IMR-90 (cell line): ENCODE measurements around the gene NUPR1. TPM values are rescaled to one million over a fixed set of nuclear protein-coding genes. Genes with fewer than 3 reads are reported as not detected.

Experiments used
- ATAC-seq: fragments of 200-7000 bp; cut with Tn5 transposase; 2 replicates; pipeline ENCODE4 v1.9.1; 2020; ENCODE audit warnings: low read depth, mild to moderate bottlenecking, moderate library complexity
- BruUV-seq: library from RNA; stranded (reverse); fragments of 400-500 nt; replicated peaks from 2 replicates; lab custom pipeline; 2021; lab: Mats Ljungman, UMichigan
- CTCF ChIA-PET: fragments of 300-600 bp; formaldehyde crosslinking; extraction: SDS; loops from one replicate; lab custom pipeline; 2021; ENCODE audit warnings: antibody characterized with exemption; lab: Yijun Ruan, JAX
- POLR2A ChIA-PET: fragments of 300-600 bp; sonication (Branson Sonifier 250); formaldehyde crosslinking; loops from one replicate; lab custom pipeline; 2022; ENCODE audit warnings: antibody characterized with exemption; ENCODE audit not compliant: unreplicated experiment; lab: Charles Lee
- DNase-seq: peaks from one replicate; pipeline ENCODE4 v3.0.0; 2013
- H2AFZ ChIP-seq: replicated peaks from 2 replicates; pipeline ENCODE3; 2013; ENCODE audit warnings: low read length, mild to moderate bottlenecking; ENCODE audit not compliant: poor library complexity
- H2AK5ac ChIP-seq: 2 replicates; pipeline ENCODE4 v1.6.1; 2013; ENCODE audit warnings: low read depth, low read length, inconsistent platforms
- H2AK9ac ChIP-seq: replicated peaks from 2 replicates; pipeline ENCODE3; 2013; ENCODE audit warnings: mild to moderate bottlenecking, low read depth, low read length, moderate library complexity; ENCODE audit not compliant: poor library complexity
- H2BK120ac ChIP-seq: 2 replicates; pipeline ENCODE4 v1.6.1; 2013; ENCODE audit warnings: low read depth, low read length, inconsistent platforms
- H2BK15ac ChIP-seq: 3 replicates; pipeline ENCODE4 v1.6.1; 2013; ENCODE audit warnings: low read depth, low read length, inconsistent platforms
- H2BK20ac ChIP-seq: 2 replicates; pipeline ENCODE4 v1.6.1; 2013; ENCODE audit warnings: low read depth, mild to moderate bottlenecking, inconsistent platforms, low read length, moderate library complexity
- H2BK5ac ChIP-seq: 2 replicates; pipeline ENCODE4 v1.6.1; 2013; ENCODE audit warnings: mild to moderate bottlenecking, low read depth, low read length, inconsistent platforms; ENCODE audit not compliant: poor library complexity, severe bottlenecking
- H3K14ac ChIP-seq: replicated peaks from 2 replicates; pipeline ENCODE4 v1.6.1; 2013; ENCODE audit warnings: low read depth, low read length, inconsistent platforms
- H3K18ac ChIP-seq: 2 replicates; pipeline ENCODE4 v1.6.1; 2013; ENCODE audit warnings: low read depth, low read length, control low read depth
- H3K23ac ChIP-seq: 2 replicates; pipeline ENCODE4 v1.6.1; 2013; ENCODE audit warnings: low read depth, low read length, inconsistent platforms
- H3K27ac ChIP-seq: 2 replicates; pipeline ENCODE4 v1.5.1; 2013; ENCODE audit warnings: mild to moderate bottlenecking, control low read depth, low read length; ENCODE audit not compliant: insufficient read depth
- H3K27me3 ChIP-seq: 2 replicates; pipeline ENCODE4 v1.6.1; 2013; ENCODE audit warnings: low read length; ENCODE audit not compliant: control insufficient read depth, insufficient read depth
- H3K36me3 ChIP-seq: 2 replicates; pipeline ENCODE4 v1.6.1; 2013; ENCODE audit warnings: low read length, mixed read lengths; ENCODE audit not compliant: control insufficient read depth, insufficient read depth
- H3K4ac ChIP-seq: 2 replicates; pipeline ENCODE4 v1.6.1; 2013; ENCODE audit warnings: low read depth, low read length, inconsistent platforms
- H3K4me1 ChIP-seq: 2 replicates; pipeline ENCODE4 v1.6.1; 2013; ENCODE audit warnings: low read length, mixed read lengths; ENCODE audit not compliant: control insufficient read depth, insufficient read depth
- H3K4me2 ChIP-seq: 2 replicates; pipeline ENCODE4 v1.6.1; 2013; ENCODE audit warnings: low read depth, mild to moderate bottlenecking, control low read depth, low read length, moderate library complexity
- H3K4me3 ChIP-seq: 2 replicates; pipeline ENCODE4 v1.5.1; 2013; ENCODE audit warnings: low read depth, mild to moderate bottlenecking, control low read depth, low read length, moderate library complexity; ENCODE audit not compliant: insufficient read depth
- H3K56ac ChIP-seq: 2 replicates; pipeline ENCODE4 v1.6.1; 2013; ENCODE audit warnings: low read length, inconsistent platforms; ENCODE audit not compliant: insufficient read depth; ENCODE audit errors: extremely low read depth
- H3K79me1 ChIP-seq, 2 experiments: 2 replicates each; pipeline ENCODE4 v1.6.1; 2013; ENCODE audit warnings: low read length in 2 of 2, inconsistent platforms in 1 of 2, low read depth in 1 of 2
- H3K9ac ChIP-seq: 2 replicates; pipeline ENCODE4 v1.6.1; 2013; ENCODE audit warnings: low read depth, low read length, control low read depth
- H3K9me1 ChIP-seq: 2 replicates; pipeline ENCODE4 v1.6.1; 2013; ENCODE audit warnings: low read length, inconsistent platforms; ENCODE audit not compliant: insufficient read depth
- H3K9me3 ChIP-seq: 2 replicates; pipeline ENCODE4 v1.6.1; 2013; ENCODE audit warnings: low read length; ENCODE audit not compliant: control insufficient read depth, insufficient read depth
- H4K20me1 ChIP-seq: 2 replicates; pipeline ENCODE4 v1.6.1; 2013; ENCODE audit warnings: low read length, inconsistent platforms; ENCODE audit not compliant: insufficient read depth
- H4K5ac ChIP-seq: 2 replicates; pipeline ENCODE4 v1.6.1; 2013; ENCODE audit warnings: mild to moderate bottlenecking, low read depth, low read length, control low read depth
- H4K8ac ChIP-seq, 2 experiments: 2 replicates each; pipeline ENCODE4 v1.6.1; 2013; ENCODE audit warnings: low read depth in 2 of 2, low read length in 2 of 2, control low read depth in 1 of 2, inconsistent platforms in 1 of 2
- H4K91ac ChIP-seq: 2 replicates; pipeline ENCODE4 v1.6.1; 2013; ENCODE audit warnings: low read depth, low read length, inconsistent platforms; ENCODE audit not compliant: insufficient read depth
- BHLHE40 ChIP-seq: fragments of 150-350 bp; IDR thresholded peaks from 2 replicates; pipeline ENCODE4 v1.6.1; 2016; ENCODE audit warnings: mild to moderate bottlenecking, low read depth, low read length
- CEBPB ChIP-seq: IDR thresholded peaks from 2 replicates; pipeline ENCODE4 v1.6.1; 2012; ENCODE audit warnings: low read depth, low read length, improper control_type of control experiment
- CHD1 ChIP-seq: IDR thresholded peaks from 2 replicates; pipeline ENCODE4 v1.6.1; 2012; ENCODE audit warnings: low read depth, low read length, improper control_type of control experiment
- CTCF ChIP-seq: conservative IDR thresholded peaks from 2 replicates; pipeline ENCODE4 v1.5.1; 2012; ENCODE audit warnings: mild to moderate bottlenecking, low read depth, low read length, improper control_type of control experiment
- ELK1 ChIP-seq: fragments of 150-350 bp; IDR thresholded peaks from 2 replicates; pipeline ENCODE4 v1.6.1; 2016; ENCODE audit warnings: low read depth, mild to moderate bottlenecking, low read length, moderate library complexity, borderline replicate concordance
- FOS ChIP-seq: fragments of 150-350 bp; IDR thresholded peaks from 2 replicates; pipeline ENCODE4 v1.6.1; 2016; ENCODE audit warnings: low read depth, low read length
- MAFK ChIP-seq: IDR thresholded peaks from 2 replicates; pipeline ENCODE4 v1.6.1; 2012; ENCODE audit warnings: low read depth, low read length, improper control_type of control experiment
- MAZ ChIP-seq: IDR thresholded peaks from 2 replicates; pipeline ENCODE4 v1.6.1; 2012; ENCODE audit warnings: low read depth, mild to moderate bottlenecking, low read length, improper control_type of control experiment, moderate library complexity, borderline replicate concordance
- NFE2L2 ChIP-seq: fragments of 150-350 bp; IDR thresholded peaks from 2 replicates; pipeline ENCODE4 v1.6.1; 2016; ENCODE audit warnings: low read depth, mild to moderate bottlenecking, low read length
- POLR2A ChIP-seq: IDR thresholded peaks from 2 replicates; pipeline ENCODE4 v1.6.1; 2012; ENCODE audit warnings: mild to moderate bottlenecking, low read depth, low read length
- RAD21 ChIP-seq: IDR thresholded peaks from 2 replicates; pipeline ENCODE4 v1.6.1; 2012; ENCODE audit warnings: low read length, improper control_type of control experiment
- RCOR1 ChIP-seq: IDR thresholded peaks from 2 replicates; pipeline ENCODE4 v1.6.1; 2012; ENCODE audit warnings: mild to moderate bottlenecking, low read length, improper control_type of control experiment; ENCODE audit not compliant: insufficient replicate concordance
- RFX5 ChIP-seq: IDR thresholded peaks from 2 replicates; pipeline ENCODE4 v1.8.0; 2012; ENCODE audit warnings: low read depth, mild to moderate bottlenecking, low read length, moderate library complexity
- SMC3 ChIP-seq: fragments of 150-350 bp; IDR thresholded peaks from 2 replicates; pipeline ENCODE4 v1.6.1; 2016; ENCODE audit warnings: low read depth, mild to moderate bottlenecking, antibody characterized with exemption, low read length, moderate library complexity
- USF2 ChIP-seq: fragments of 150-350 bp; IDR thresholded peaks from 2 replicates; pipeline ENCODE4 v1.6.1; 2017; ENCODE audit warnings: mild to moderate bottlenecking, antibody characterized with exemption, low read length, low read depth
- WGBS, 2 experiments: methylation state at CpG; one replicate each; pipeline versions ENCODE4 v1.1.5 to v1.1.7; 2013; ENCODE audit warnings: missing lambda C conversion rate in 2 of 2; ENCODE audit not compliant: insufficient read length in 1 of 2; ENCODE audit errors: extremely low coverage in 2 of 2; 5-methylcytosine and 5-hydroxymethylcytosine counted together
- dilution Hi-C: fragments of 300-500 bp; cut with HindIII; formaldehyde crosslinking; loops from one replicate; pipeline ENCODE4 v1.14.3; 2018; ENCODE audit warnings: low sequenced_read_pairs; ENCODE audit not compliant: unreplicated experiment
- in situ Hi-C: fragments of 300-500 bp; cut with MboI; formaldehyde crosslinking; loops from 3 replicates; pipeline ENCODE4 v1.14.3; 2019; ENCODE audit warnings: low sequenced_read_pairs, inconsistent platforms, mixed read lengths
- intact Hi-C: fragments of 100-400 bp; cut with micrococcal nuclease; formaldehyde crosslinking; loops from 2 replicates; pipeline ENCODE4 v1.10.0; 2022
- polyA plus RNA-seq, 3 experiments: library from polyadenylated mRNA; depleted of rRNA; stranded (reverse); fragments of >200 nt; gene quantifications; 2 replicates each; pipeline ENCODE4 v1.2.3, GENCODE V29; 2012; ENCODE audit warnings: low replicate concordance in 1 of 3
- total RNA-seq: library from RNA; depleted of rRNA; stranded (reverse); fragments of >200 nt; gene quantifications from 2 replicates; pipeline ENCODE4 v1.2.3, GENCODE V29; 2012

The NUPR1 gene
- total and polyA plus RNA-seq, 2 of the 4 experiments (the other 2 are of a cell fraction), result 10.2 to 27.9 TPM

GRCh38 chr16:28492511-28492910 is 46.3 kb downstream of the NUPR1 start:
- Histone ChIP-seq H2BK5ac (peak overlapping the region; percentile 100), H2BK120ac (peak overlapping the region; percentile 49; the same call in 1 of the 2 replicates), H2BK15ac (peak overlapping the region; percentile 91; the same call in 1 of the 3 replicates), H3K14ac (peak overlapping the region; percentile 83), H4K5ac (peak overlapping the region; percentile 97), H2AK9ac (no peak overlapping the region), H2AFZ (no peak overlapping the region), H3K4me3 (peak overlapping the region; percentile 97; the same call in 1 of the 2 replicates), H4K8ac (peak overlapping the region; percentile 92 to 99), H2BK20ac (no peak overlapping the region), H3K36me3 (peaks cover 10% of the 10 kb centered on the region), H3K9me1 (no peaks in the 10 kb centered on the region), H3K4me1 (no peaks in the 10 kb centered on the region), H3K4ac (peak overlapping the region; percentile 100; the same call in 1 of the 2 replicates), H3K79me1 (peaks cover 0 to 13% of the 10 kb centered on the region in 2 experiments; a peak in 3 of 4 replicates), H3K27me3 (peaks cover 3% of the 10 kb centered on the region; the same call in 1 of the 2 replicates), H4K91ac (peak overlapping the region; percentile 80), H3K4me2 (peak overlapping the region; percentile 71; the same call in 1 of the 2 replicates), H3K27ac (no peak overlapping the region), H3K23ac (no peak overlapping the region), H3K56ac (peak overlapping the region; percentile 32; the same call in 1 of the 2 replicates), H3K9me3 (no peaks in the 10 kb centered on the region), H3K9ac (peak overlapping the region; percentile 36; the same call in 1 of the 2 replicates), H4K20me1 (no peaks in the 10 kb centered on the region), H2AK5ac (peak overlapping the region; percentile 43; the same call in 1 of the 2 replicates), H3K18ac (0 out of 2 replicates have a peak overlapping the region, but pooled peaks have one; percentile 38)
- intact Hi-C loops (loop anchor here (5.0 kb wide), 1 partner anchor 45 kb away; the partner anchor contains the start of gene NUPR1), in situ Hi-C loops (no loop called here), dilution Hi-C loops (no loop called here)
- POLR2A ChIA-PET, result interaction anchor here (1.0 kb wide), 1 partner anchor 46 kb away, joined by 7 read pairs; the partner anchor contains the start of gene NUPR1
- DNase-seq (no peak), ATAC-seq (no peak)
- CTCF ChIA-PET, result interaction anchor here (0.6 to 0.7 kb wide), 2 partner anchors 11 to 47 kb away, joined by 3 read pairs; no protein-coding TSS in a partner anchor
- BruUV-seq, result no TSS peak
- WGBS, 2 experiments, result no CpG with 5 or more reads among the region's 4 CpGs
- TF ChIP-seq FOS (no peak), RCOR1 (no peak), MAZ (no peak), BHLHE40 (no peak), USF2 (no peak), SMC3 (no peak), RFX5 (no peak), CTCF (no peak), MAFK (no peak), CHD1 (no peak), CEBPB (no peak), RAD21 (no peak), NFE2L2 (no peak), ELK1 (no peak), POLR2A (no peak)
